Neural progenitor cell (in vitro differentiated cells): ENCODE data around the gene TXN2. TPM values are rescaled to one million over a fixed set of nuclear protein-coding genes. Genes with fewer than 3 reads are reported as not detected.

Source experiments
- DNase-seq: peaks from one replicate; pipeline ENCODE4 v3.0.0-alpha.2; 2016; ENCODE audit warnings: low spot score
- H2AFZ ChIP-seq: fragments of 200-600 bp; sonication (generic); replicated peaks from 2 replicates; pipeline ENCODE4 v1.6.1; 2016; ENCODE audit warnings: antibody characterized with exemption
- H3F3A ChIP-seq: fragments of 200-600 bp; sonication (generic); 2 replicates; pipeline ENCODE4 v1.6.1; 2016; ENCODE audit warnings: antibody characterized with exemption, low read depth
- H3K27ac ChIP-seq: fragments of 200-600 bp; sonication (generic); 2 replicates; pipeline ENCODE4 v1.5.1; 2016; ENCODE audit warnings: mild to moderate bottlenecking
- H3K27me3 ChIP-seq: fragments of 200-600 bp; sonication (generic); 2 replicates; pipeline ENCODE4 v1.6.1; 2016; ENCODE audit warnings: mild to moderate bottlenecking, moderate library complexity
- H3K36me3 ChIP-seq: fragments of 200-600 bp; sonication (generic); 2 replicates; pipeline ENCODE4 v1.5.1; 2016
- H3K4me1 ChIP-seq: fragments of 200-600 bp; sonication (generic); 2 replicates; pipeline ENCODE4 v1.6.1; 2016; ENCODE audit warnings: mixed run types
- H3K4me2 ChIP-seq: fragments of 200-600 bp; sonication (generic); 2 replicates; pipeline ENCODE4 v1.6.1; 2016
- H3K4me3 ChIP-seq: fragments of 200-600 bp; sonication (generic); 2 replicates; pipeline ENCODE4 v1.5.1; 2016
- H3K79me2 ChIP-seq: fragments of 200-600 bp; sonication (generic); 2 replicates; pipeline ENCODE4 v1.6.1; 2016; ENCODE audit warnings: low read depth
- H3K9ac ChIP-seq: fragments of 200-600 bp; sonication (generic); 2 replicates; pipeline ENCODE4 v1.6.1; 2016
- H3K9me3 ChIP-seq: fragments of 200-600 bp; sonication (generic); 2 replicates; pipeline ENCODE4 v1.5.1; 2016; ENCODE audit warnings: low read depth
- H4K20me1 ChIP-seq: fragments of 200-600 bp; sonication (generic); 2 replicates; pipeline ENCODE4 v1.6.1; 2016; ENCODE audit warnings: low read depth
- H3K27ac Mint-ChIP-seq: 3 replicates; pipeline ENCODE4 v1.8.0; 2021; ENCODE audit warnings: mixed read lengths
- H3K27me3 Mint-ChIP-seq: 2 replicates; pipeline ENCODE4 v1.8.0; 2022; ENCODE audit warnings: low read depth, mild to moderate bottlenecking, inconsistent platforms, moderate library complexity, mixed read lengths; ENCODE audit not compliant: insufficient read depth
- H3K36me3 Mint-ChIP-seq: 3 replicates; pipeline ENCODE4 v1.8.0; 2021; ENCODE audit warnings: mixed read lengths
- H3K4me1 Mint-ChIP-seq: 3 replicates; pipeline ENCODE4 v1.8.0; 2021; ENCODE audit warnings: mixed read lengths
- H3K4me3 Mint-ChIP-seq: 3 replicates; pipeline ENCODE4 v1.8.0; 2021; ENCODE audit warnings: mild to moderate bottlenecking, moderate library complexity, mixed read lengths
- H3K9me3 Mint-ChIP-seq: 3 replicates; pipeline ENCODE4 v1.8.0; 2020; ENCODE audit warnings: mixed read lengths
- EZH2 ChIP-seq: fragments of 200-600 bp; sonication (generic); IDR thresholded peaks from 2 replicates; pipeline ENCODE4 v1.6.1; 2017; ENCODE audit warnings: antibody characterized with exemption, mild to moderate bottlenecking, moderate library complexity
- EZH2phosphoT487 ChIP-seq: fragments of 200-600 bp; sonication (generic); IDR thresholded peaks from 2 replicates; pipeline ENCODE4 v1.6.1; 2017; ENCODE audit warnings: antibody characterized with exemption
- total RNA-seq: library from RNA; depleted of rRNA; stranded (reverse); fragments of >200 nt; gene quantifications from 2 replicates; pipeline ENCODE4 v1.2.3, GENCODE V29; 2015; ENCODE audit warnings: low replicate concordance
- TF ChIP-seq, protein P1 (sequence below): fragments of 200-600 bp; sonication (generic); IDR thresholded peaks from 2 replicates; pipeline ENCODE4 v1.5.1; 2017; ENCODE audit warnings: antibody characterized with exemption, mild to moderate bottlenecking

The TXN2 gene
- total RNA-seq, 1 donor from 2014 or later = 19.8 TPM

DNA sequence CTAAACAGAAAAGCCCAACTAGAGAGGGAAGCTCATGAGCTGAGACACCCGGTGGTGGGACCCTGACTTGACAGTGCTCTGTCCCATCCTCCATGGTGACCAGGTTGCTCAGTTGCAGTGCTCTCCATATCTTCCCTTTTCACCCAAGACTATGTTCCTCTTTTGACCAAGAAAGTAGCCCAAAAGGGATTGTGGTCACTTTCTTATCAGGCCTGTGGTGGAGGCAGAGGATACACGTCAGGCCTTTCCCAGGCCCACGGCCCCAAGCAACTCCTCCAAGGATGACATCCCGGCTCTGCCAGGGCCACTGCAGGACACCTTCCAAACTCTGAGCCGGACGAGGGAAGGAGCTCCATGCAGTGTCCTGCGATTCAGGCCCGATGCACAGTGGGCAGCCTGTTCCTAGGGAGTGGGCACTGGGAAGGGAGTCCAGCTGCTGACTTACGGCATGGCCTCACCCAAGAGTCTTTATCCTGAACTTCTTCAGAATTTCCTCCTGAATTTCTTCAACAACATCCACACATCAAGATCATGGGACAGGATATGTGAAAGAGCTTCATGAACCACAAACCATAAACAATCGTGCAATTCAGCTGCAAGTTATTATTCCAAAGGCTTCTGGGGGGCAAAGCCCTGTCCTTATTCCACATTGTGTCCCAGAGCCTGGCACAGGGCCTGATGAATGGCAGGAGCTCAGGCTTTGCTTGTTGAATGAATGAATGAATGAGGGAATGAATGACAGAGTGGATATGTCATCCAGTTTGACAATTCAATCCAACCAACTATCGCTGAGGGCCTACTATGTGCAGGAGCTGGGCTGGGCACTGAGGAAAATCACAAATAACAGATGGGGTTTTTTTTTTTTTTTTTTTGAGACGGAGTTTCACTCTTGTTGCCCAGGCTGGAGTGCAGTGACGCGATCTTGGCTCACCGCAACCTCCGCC is 57.7 kb downstream of the TXN2 start:
- Histone ChIP-seq H3K4me3 (no peak overlapping the region), H3K4me1 (peaks cover 14% of the 10 kb centered on the region), H3K4me2 (no peak overlapping the region), H3F3A (peaks cover 32% of the 10 kb centered on the region), H4K20me1 (no peaks in the 10 kb centered on the region), H2AFZ (no peak overlapping the region), H3K79me2 (no peaks in the 10 kb centered on the region), H3K36me3 (no peaks in the 10 kb centered on the region), H3K27ac (no peak overlapping the region), H3K27me3 (no peaks in the 10 kb centered on the region), H3K9me3 (no peaks in the 10 kb centered on the region), H3K9ac (no peak overlapping the region)
- Mint-ChIP-seq H3K27ac (peak overlapping the region; percentile 19), H3K4me1 (peaks cover 18% of the 10 kb centered on the region), H3K4me3 (no peak overlapping the region), H3K27me3 (peaks cover 3% of the 10 kb centered on the region), H3K36me3 (no peaks in the 10 kb centered on the region), H3K9me3 (no peaks in the 10 kb centered on the region)
- no peak for TF ChIP-seq EZH2phosphoT487
- TF ChIP-seq EZH2 = no peak
- TF ChIP-seq, protein P1, sequence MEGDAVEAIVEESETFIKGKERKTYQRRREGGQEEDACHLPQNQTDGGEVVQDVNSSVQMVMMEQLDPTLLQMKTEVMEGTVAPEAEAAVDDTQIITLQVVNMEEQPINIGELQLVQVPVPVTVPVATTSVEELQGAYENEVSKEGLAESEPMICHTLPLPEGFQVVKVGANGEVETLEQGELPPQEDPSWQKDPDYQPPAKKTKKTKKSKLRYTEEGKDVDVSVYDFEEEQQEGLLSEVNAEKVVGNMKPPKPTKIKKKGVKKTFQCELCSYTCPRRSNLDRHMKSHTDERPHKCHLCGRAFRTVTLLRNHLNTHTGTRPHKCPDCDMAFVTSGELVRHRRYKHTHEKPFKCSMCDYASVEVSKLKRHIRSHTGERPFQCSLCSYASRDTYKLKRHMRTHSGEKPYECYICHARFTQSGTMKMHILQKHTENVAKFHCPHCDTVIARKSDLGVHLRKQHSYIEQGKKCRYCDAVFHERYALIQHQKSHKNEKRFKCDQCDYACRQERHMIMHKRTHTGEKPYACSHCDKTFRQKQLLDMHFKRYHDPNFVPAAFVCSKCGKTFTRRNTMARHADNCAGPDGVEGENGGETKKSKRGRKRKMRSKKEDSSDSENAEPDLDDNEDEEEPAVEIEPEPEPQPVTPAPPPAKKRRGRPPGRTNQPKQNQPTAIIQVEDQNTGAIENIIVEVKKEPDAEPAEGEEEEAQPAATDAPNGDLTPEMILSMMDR = no peak
- DNase-seq = no peak

DNA sequence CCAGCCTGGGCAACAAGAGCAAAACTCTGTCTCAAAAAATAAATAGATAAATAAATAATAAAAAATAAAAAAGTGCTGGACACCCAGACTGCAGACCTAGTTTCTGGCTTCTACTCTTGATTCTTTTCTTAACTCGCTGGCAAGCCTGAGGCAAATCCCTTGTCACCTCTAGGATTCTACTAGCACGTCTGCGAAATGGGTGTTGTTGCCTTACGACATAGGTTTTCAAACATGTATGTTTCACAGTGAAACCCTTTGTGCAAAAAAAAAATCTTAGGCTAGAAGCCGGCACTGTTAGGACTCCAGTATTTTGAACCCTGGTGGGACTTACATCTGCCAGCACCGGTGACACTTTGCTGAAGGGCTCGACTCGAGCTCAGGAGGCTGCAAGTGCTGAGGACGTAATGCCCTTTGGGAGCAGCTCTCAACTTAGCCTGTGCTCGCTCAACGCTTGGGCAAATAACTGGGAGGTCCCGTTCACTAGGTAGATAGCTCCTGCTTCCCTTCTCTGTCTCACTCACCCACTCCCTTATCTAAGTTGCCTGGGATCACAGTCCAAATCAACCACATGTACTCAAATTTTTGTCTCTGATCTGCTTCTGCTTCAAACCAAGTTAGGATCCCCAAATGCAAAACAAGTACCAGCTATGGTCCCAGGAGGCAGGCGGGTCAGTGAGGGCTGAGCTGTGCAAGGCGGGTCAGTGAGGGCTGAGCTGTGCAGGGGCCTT is 59.0 kb downstream of the TXN2 start:
- Histone ChIP-seq H3K4me1 (peaks cover 14% of the 10 kb centered on the region), H3K4me2 (no peak overlapping the region), H3K27me3 (no peaks in the 10 kb centered on the region), H3F3A (peaks cover 32% of the 10 kb centered on the region), H3K79me2 (no peaks in the 10 kb centered on the region), H3K9me3 (no peaks in the 10 kb centered on the region), H4K20me1 (no peaks in the 10 kb centered on the region), H2AFZ (no peak overlapping the region), H3K36me3 (no peaks in the 10 kb centered on the region), H3K27ac (no peak overlapping the region), H3K4me3 (no peak overlapping the region), H3K9ac (no peak overlapping the region)
- Mint-ChIP-seq H3K36me3 (no peaks in the 10 kb centered on the region), H3K4me3 (no peak overlapping the region), H3K27me3 (peaks cover 3% of the 10 kb centered on the region), H3K9me3 (no peaks in the 10 kb centered on the region), H3K4me1 (peaks cover 18% of the 10 kb centered on the region), H3K27ac (no peak overlapping the region)
- no peak for DNase-seq
- no peak for TF ChIP-seq EZH2
- TF ChIP-seq EZH2phosphoT487 = no peak
- TF ChIP-seq, protein P1 = no peak

DNA sequence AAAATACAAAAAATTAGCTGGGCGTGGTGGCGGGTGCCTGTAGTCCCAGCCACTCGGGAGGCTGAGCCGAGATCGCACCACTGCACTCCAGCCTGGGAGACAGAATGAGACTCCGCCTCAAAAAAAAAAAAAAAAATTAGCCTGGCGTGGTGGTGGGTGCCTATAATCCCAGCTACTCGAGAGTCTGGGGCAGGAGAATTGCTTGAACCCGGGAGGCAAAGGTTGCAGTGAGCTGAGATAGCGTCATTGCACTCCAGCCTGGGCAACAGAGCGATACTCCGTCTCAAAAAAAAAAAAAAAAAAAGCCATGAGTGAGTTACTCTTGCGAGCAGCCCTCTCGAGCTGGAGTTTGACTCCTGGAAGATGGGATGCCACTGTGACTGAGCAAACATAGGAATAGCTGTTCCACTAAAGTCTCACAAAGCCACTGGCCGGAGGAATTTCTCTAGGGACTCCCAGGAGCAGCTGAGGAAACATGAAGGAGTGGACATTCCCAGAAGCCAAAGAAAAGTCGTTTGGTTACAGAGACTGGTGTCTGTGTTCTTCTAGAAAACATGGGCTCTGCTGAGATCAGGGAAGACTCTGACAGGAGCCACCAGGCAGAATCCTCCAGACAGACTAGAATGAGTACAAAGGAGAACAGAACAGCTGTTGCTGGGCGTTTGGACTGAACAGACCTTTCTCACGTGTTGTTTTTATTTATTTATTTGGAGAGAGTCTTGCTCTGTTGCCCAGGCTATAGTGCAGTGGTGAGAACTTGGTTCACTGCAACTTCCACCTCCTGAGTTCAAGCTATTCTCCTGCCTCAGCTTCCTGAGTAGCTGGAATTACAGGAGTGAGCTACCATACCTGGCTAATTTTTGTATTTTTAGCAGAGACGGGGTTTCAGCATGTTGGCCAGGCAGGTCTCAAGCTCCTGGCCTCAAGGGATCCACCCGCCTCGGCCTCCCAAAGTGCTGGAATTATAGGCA is 61.2 kb downstream of the TXN2 start:
- Histone ChIP-seq H3K9ac (no peak overlapping the region), H3K79me2 (no peaks in the 10 kb centered on the region), H3K36me3 (no peaks in the 10 kb centered on the region), H3K27me3 (no peaks in the 10 kb centered on the region), H3K4me3 (no peak overlapping the region), H3K27ac (no peak overlapping the region), H4K20me1 (no peaks in the 10 kb centered on the region), H3F3A (peaks cover 9% of the 10 kb centered on the region), H3K4me1 (peaks cover 5% of the 10 kb centered on the region), H3K4me2 (no peak overlapping the region), H3K9me3 (no peaks in the 10 kb centered on the region), H2AFZ (no peak overlapping the region)
- Mint-ChIP-seq H3K36me3 (no peaks in the 10 kb centered on the region), H3K9me3 (no peaks in the 10 kb centered on the region), H3K4me3 (no peak overlapping the region), H3K27ac (peak overlapping the region; percentile 29), H3K4me1 (peaks cover 7% of the 10 kb centered on the region), H3K27me3 (peaks cover 3% of the 10 kb centered on the region)
- DNase-seq = no peak
- TF ChIP-seq, protein P1 = no peak
- TF ChIP-seq EZH2 = no peak
- no peak for TF ChIP-seq EZH2phosphoT487
